Uterus (tissue), 2 donors: ENCODE measurements around the gene MKRN1.

ENCODE experiments used
- CTCF ChIP-seq, 4 experiments: fragments of 200-600 bp in 2 of 4; fragments of 450-650 bp in 2 of 4; sonication (generic) in 2 of 4; IDR thresholded peaks; one replicate each; pipeline ENCODE4 v1.5.1; 2016 to 2019; ENCODE audit warnings: antibody characterized with exemption in 4 of 4, mild to moderate bottlenecking in 2 of 4, moderate library complexity in 1 of 4
- POLR2A ChIP-seq, 2 donors: fragments of 450-650 bp; IDR thresholded peaks; one replicate each; pipeline ENCODE4 v1.6.1; 2016; ENCODE audit warnings: antibody characterized with exemption in 2 of 2, mild to moderate bottlenecking in 1 of 2, moderate library complexity in 1 of 2

GRCh38 chr7:140495514-140496097 lies 16.3 kb upstream of the MKRN1 start:
- TF ChIP-seq CTCF (IDR thresholded peaks at IDR 0.05), result no peak
- no peak for TF ChIP-seq POLR2A (IDR thresholded peaks at IDR 0.05)
